Aorta (tissue), 5 donors: ENCODE results near the gene POM121L2. TPM values are rescaled to one million over a fixed set of nuclear protein-coding genes. Genes with fewer than 3 reads are reported as not detected.
"Not testable (repeated sequence)": the region's sequence is repeated elsewhere in the genome, so short reads cannot be mapped to it uniquely, and the experiment has no call there.

Experiments used
- ATAC-seq: fragments of 200-7000 bp; cut with Tn5 transposase; one replicate; pipeline ENCODE4 v1.9.1; 2022; ENCODE audit warnings: moderate library complexity; ENCODE audit not compliant: low FRiP score
- DNase-seq, 2 donors: peaks; one replicate each; pipeline ENCODE4 v3.0.0-alpha.2; 2020
- H3K27ac ChIP-seq, 2 donors: one replicate each; pipeline ENCODE4 v1.5.1; 2013; ENCODE audit warnings: low read length in 2 of 2, mild to moderate bottlenecking in 2 of 2, moderate library complexity in 2 of 2, control low read depth in 1 of 2, inconsistent platforms in 1 of 2, low read depth in 1 of 2
- H3K27me3 ChIP-seq, 2 donors: one replicate each; pipeline ENCODE4 v1.6.1; 2013; ENCODE audit warnings: control low read depth in 1 of 2, low read length in 1 of 2, mild to moderate bottlenecking in 1 of 2, moderate library complexity in 1 of 2; ENCODE audit not compliant: insufficient read depth in 2 of 2, control insufficient read depth in 1 of 2
- H3K36me3 ChIP-seq, 2 donors: one replicate each; pipeline ENCODE4 v1.6.1; 2013; ENCODE audit warnings: control low read depth in 1 of 2, low read length in 1 of 2, mild to moderate bottlenecking in 1 of 2; ENCODE audit not compliant: insufficient read depth in 2 of 2, control insufficient read depth in 1 of 2
- H3K4me1 ChIP-seq, 2 donors: one replicate each; pipeline ENCODE4 v1.6.1; 2013; ENCODE audit warnings: low read length in 2 of 2, control low read depth in 1 of 2, mild to moderate bottlenecking in 1 of 2, moderate library complexity in 1 of 2; ENCODE audit not compliant: insufficient read depth in 2 of 2, control insufficient read depth in 1 of 2
- H3K4me3 ChIP-seq, 2 donors: one replicate each; pipeline ENCODE4 v1.5.1; 2013; ENCODE audit warnings: low read length in 2 of 2, control low read depth in 1 of 2, mild to moderate bottlenecking in 1 of 2
- H3K9me3 ChIP-seq: one replicate; pipeline ENCODE4 v1.6.1; 2013; ENCODE audit warnings: mild to moderate bottlenecking, low read length; ENCODE audit not compliant: control insufficient read depth
- WGBS, 2 donors: extraction: QIAGEN DNeasy Blood & Tissue Kit; methylation state at CpG; one replicate each; pipeline ENCODE4 v1.1.7; 2013; 5-methylcytosine and 5-hydroxymethylcytosine counted together
- intact Hi-C, 2 donors: fragments of 100-400 bp; cut with DNase I; formaldehyde crosslinking; loops; one replicate each; pipeline versions ENCODE4 v1.14.2 to v1.15.0; 2022
- polyA plus RNA-seq, 2 donors: library from polyadenylated mRNA; stranded (reverse); fragments of 200-250 nt; gene quantifications; one replicate each; pipeline ENCODE4 v1.2.3, GENCODE V29; 2013
- total RNA-seq, 2 donors: library from RNA; stranded (reverse); fragmentation: NEBNext Ultra II Directional; extraction: Animal tissue kit (Norgen Biotek cat#: 25700); gene quantifications; one replicate each; pipeline ENCODE4 v1.2.1, GENCODE V29; 2021
- donor health status: healthy with polysubstance abuse.
- donor health status: Bipolar disorder and iron deficiency.
- donor health status: DM: no; HTN: no; CAD: no.
- donor health status: DM: no; HTN: no; CAD: no.
- donor health status: DM: yes; HTN: yes; CAD: no.

POM121L2 gene
- total and polyA plus RNA-seq, 4 donors: not detected

DNA sequence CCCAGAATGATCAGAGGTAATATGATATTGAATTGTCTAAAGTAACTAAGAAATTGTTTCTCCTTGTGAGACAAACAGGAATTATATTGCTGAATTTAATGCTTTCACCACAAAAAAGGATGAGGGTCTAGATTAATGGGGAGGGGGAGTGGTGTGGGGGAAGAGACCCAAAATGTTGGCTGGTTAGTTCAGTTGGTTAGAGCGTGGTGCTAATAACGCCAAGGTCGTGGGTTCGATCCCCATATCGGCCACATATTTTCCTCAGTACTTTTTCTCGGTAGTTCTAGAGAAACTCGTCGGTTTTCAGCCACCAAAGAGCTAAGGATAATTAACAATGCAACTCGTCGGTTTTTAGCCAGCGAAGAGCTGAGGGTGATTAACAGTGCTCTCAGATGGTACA is 38.3 kb downstream of the POM121L2 start:
- peaks cover 2 to 5% of the 10 kb centered on the region in 2 donors for H3K27me3 ChIP-seq
- H3K9me3 ChIP-seq: peaks cover 8% of the 10 kb centered on the region
- no peak overlapping the region for H3K4me3 ChIP-seq
- no peaks in the 10 kb centered on the region for H3K4me1 ChIP-seq
- DNase-seq: no peak
- no peaks in the 10 kb centered on the region for H3K36me3 ChIP-seq
- no peak overlapping the region for H3K27ac ChIP-seq
- 61 to 62% methylated on average over 11 of the region's 11 CpGs for WGBS, 2 donors
- ATAC-seq: no peak
- intact Hi-C loops: no loop called here

DNA sequence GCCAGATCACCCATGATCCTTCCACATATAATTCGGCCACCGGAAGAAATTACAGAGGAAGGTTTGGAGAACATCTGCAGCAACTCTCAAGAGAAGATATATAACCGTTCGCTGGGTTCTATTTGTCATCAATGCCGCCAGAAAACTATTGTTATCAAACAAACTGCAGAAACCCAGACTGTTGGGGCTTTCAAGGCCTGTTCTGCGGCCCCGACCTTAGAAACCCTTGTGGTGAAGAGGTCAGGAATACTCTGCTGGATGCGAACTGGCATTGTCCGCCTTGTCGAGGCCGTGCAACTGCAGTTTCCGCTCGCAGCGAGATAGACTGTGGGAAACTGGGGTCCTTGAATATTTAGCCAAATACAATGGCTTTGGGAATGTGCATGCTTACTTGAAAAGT is 43.3 kb downstream of the POM121L2 start:
- Histone ChIP-seq H3K36me3 (no peaks in the 10 kb centered on the region), H3K4me1 (no peaks in the 10 kb centered on the region), H3K4me3 (no peak overlapping the region), H3K9me3 (peaks cover 3% of the 10 kb centered on the region), H3K27me3 (no peaks in the 10 kb centered on the region), H3K27ac (no peak overlapping the region)
- intact Hi-C loops: no loop called here
- ATAC-seq (no peak), DNase-seq (no peak)
- 75 to 77% methylated on average over 14 of the region's 14 CpGs for WGBS, 2 donors

DNA sequence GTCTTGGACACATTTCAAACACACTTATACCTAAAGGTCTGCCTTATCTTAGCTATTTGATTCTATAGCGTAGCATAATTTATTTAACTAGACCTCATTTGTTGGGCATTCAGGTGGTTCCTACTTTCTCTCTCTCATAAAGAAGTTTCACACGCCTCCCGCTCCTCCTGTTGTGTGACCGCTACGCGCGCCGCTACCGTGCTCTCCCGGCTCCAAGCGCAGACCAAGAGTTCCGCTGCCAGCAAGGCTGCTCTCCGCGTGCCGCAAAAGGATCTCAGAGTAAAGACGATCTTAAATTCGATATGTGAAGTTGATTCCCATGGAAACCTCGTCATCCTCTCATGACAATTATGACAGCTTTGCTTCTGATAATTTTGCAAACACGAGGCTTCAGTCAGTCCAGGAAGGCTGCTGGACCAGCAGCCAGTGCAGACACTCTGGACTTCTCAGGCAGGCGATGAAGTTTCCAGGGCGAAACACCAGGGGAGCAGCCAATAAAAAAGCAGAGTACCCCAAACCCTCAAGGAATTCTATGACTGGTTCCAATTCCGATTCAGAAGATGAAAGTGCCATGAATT is 44.1 kb downstream of the POM121L2 start:
- ATAC-seq (no peak), DNase-seq (no peak)
- H3K4me1 ChIP-seq: no peaks in the 10 kb centered on the region
- intact Hi-C loops: no loop called here
- no peak overlapping the region for H3K27ac ChIP-seq
- WGBS, 2 donors: 9 to 13% methylated on average over 22 of the region's 22 CpGs
- peaks cover 3% of the 10 kb centered on the region for H3K9me3 ChIP-seq
- no peak overlapping the region for H3K4me3 ChIP-seq
- H3K36me3 ChIP-seq: no peaks in the 10 kb centered on the region
- H3K27me3 ChIP-seq: peaks cover 0 to 4% of the 10 kb centered on the region in 2 donors

DNA sequence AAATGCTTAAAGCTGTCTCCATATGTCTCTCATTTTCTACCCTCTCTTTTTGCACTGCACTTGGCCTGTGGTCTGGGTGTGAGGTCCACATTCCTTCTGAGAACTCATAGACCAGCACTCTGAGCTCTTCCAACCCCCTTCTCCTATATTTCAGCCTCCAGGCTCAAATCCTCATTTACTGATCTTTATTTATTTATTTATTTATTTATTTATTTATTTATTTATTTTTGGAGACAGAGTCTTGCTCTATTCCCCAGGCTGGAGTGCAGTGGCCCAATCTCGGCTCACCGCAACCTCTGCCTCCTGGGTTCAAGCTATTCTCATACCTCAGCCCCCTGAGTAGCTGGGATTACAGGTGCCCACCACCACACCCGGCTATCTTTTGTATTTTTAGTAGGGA is 45.1 kb downstream of the POM121L2 start:
- intact Hi-C loops, H3K27ac ChIP-seq, H3K4me3 ChIP-seq, H3K36me3 ChIP-seq, H3K27me3 ChIP-seq, H3K4me1 ChIP-seq, H3K9me3 ChIP-seq, DNase-seq, ATAC-seq: not testable (repeated sequence)
- 89 to 95% methylated on average over 3 of the region's 3 CpGs for WGBS, 2 donors

DNA sequence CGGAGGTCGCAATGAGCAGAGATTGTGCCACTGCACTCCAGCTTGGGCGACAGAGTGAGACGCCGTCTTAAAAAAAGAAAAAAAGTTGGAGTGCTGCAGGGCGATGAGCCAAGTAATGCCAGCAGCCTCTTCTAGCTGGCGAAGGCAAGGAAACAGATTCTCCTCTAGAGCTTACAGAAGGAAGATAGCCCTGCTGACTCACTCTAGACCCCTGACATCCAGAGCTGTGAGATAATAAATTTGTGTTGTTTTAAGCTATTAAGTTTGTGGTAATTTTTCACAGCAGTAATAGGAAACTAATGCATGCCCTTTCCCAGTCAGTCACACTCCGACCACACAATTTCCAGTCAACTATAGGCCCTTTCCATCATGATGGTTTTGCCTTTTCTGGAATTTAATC is 48.2 kb downstream of the POM121L2 start:
- no peak overlapping the region for H3K4me3 ChIP-seq
- H3K27ac ChIP-seq: no peak overlapping the region
- H3K36me3 ChIP-seq: no peaks in the 10 kb centered on the region
- H3K27me3 ChIP-seq: peaks cover 0 to 7% of the 10 kb centered on the region in 2 donors
- intact Hi-C loops: no loop called here
- WGBS, 2 donors: 60 to 66% methylated on average over 8 of the region's 8 CpGs
- ATAC-seq: no peak
- no peak for DNase-seq
- H3K4me1 ChIP-seq: no peaks in the 10 kb centered on the region
- peaks cover 2% of the 10 kb centered on the region for H3K9me3 ChIP-seq

GRCh38 chr6:27260836-27261375 is 51.2 kb downstream of the POM121L2 start:
- Histone ChIP-seq H3K4me1 (no peaks in the 10 kb centered on the region), H3K27ac (no peak overlapping the region), H3K27me3 (peaks cover 0 to 7% of the 10 kb centered on the region in 2 donors), H3K4me3 (no peak overlapping the region), H3K36me3 (no peaks in the 10 kb centered on the region), H3K9me3 (peaks cover 2% of the 10 kb centered on the region)
- ATAC-seq (no peak), DNase-seq (no peak)
- WGBS, 2 donors: 7 to 8% methylated on average over 29 to 30 of the region's 30 CpGs
- intact Hi-C loops: no loop called here

DNA sequence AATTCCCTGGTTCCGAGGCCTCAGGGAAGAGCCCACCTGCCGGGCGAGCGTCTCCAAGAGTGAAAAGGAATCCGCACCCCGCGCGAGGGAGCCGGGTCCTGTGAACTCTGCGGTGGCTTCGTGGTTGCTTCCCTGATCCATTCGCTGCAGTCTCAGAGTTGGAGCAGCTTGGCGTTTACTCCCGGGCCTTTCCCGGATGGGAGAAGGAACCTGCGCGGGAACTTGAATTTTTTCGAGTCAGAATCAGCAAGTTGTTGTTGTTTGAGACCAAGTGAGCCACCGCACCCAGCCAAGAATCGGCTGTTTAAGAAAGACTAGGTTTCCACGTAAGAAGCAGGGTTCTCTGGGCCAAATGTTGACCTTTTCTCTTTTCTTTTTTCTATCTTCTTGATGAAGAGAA is 51.7 kb downstream of the POM121L2 start:
- DNase-seq (no peak), ATAC-seq (no peak)
- peaks cover 2% of the 10 kb centered on the region for H3K9me3 ChIP-seq
- no peaks in the 10 kb centered on the region for H3K4me1 ChIP-seq
- no peak overlapping the region for H3K4me3 ChIP-seq
- peaks cover 0 to 7% of the 10 kb centered on the region in 2 donors for H3K27me3 ChIP-seq
- WGBS, 2 donors: 6 to 7% methylated on average over 21 of the region's 21 CpGs
- H3K36me3 ChIP-seq: no peaks in the 10 kb centered on the region
- H3K27ac ChIP-seq: no peak overlapping the region
- intact Hi-C loops: no loop called here

Other genes with a start within 250 kb of the POM121L2 start
- gene PRSS16, start 64.6 kb downstream of the POM121L2 start, total RNA-seq: under 1 TPM in 1 of 2 donors, not detected in 1; 0.75 TPM
- 1 to 10 TPM in 1 of 2 donors, not detected in 1; 1.1 TPM for gene PRSS16, start 64.6 kb downstream of the POM121L2 start, polyA plus RNA-seq
- gene ZNF391, start 76.5 kb upstream of the POM121L2 start, total RNA-seq: 1 to 10 TPM; 2.6 to 4.5 TPM
- gene ZNF391, start 76.5 kb upstream of the POM121L2 start, polyA plus RNA-seq: 1 to 10 TPM in 1 of 2 donors, under 1 TPM in 1; 0.75 to 2.3 TPM
- 1 to 10 TPM; 5.3 to 8.0 TPM for gene ZNF184, start 160.8 kb upstream of the POM121L2 start, total RNA-seq
- 1 to 10 TPM; 2.3 to 2.5 TPM for gene ZNF184, start 160.8 kb upstream of the POM121L2 start, polyA plus RNA-seq